PC-3 (cell line): ENCODE results near the gene EXOSC7.
"Not testable (repeated sequence)": the region's sequence is repeated elsewhere in the genome, so short reads cannot be mapped to it uniquely, and the experiment has no call there.

Experiments
- CTCF ChIP-seq: fragments of 300-600 bp; sonication (generic); conservative IDR thresholded peaks from 2 replicates; pipeline ENCODE4 v1.5.1; 2017; ENCODE audit warnings: antibody characterized with exemption, low read depth, mild to moderate bottlenecking, low read length
- EZH2 ChIP-seq: fragments of 300-600 bp; sonication (generic); IDR thresholded peaks from one replicate; pipeline ENCODE4 v1.6.1; 2017; ENCODE audit warnings: antibody characterized with exemption, mild to moderate bottlenecking, low read length; ENCODE audit not compliant: unreplicated experiment
- EZH2phosphoT487 ChIP-seq: fragments of 300-600 bp; sonication (generic); IDR thresholded peaks from 2 replicates; pipeline ENCODE4 v1.6.1; 2018; ENCODE audit warnings: mild to moderate bottlenecking, antibody characterized with exemption, low read length, borderline replicate concordance

- not testable (repeated sequence) for TF ChIP-seq CTCF, EZH2phosphoT487, EZH2
These were observed 26.3 kb upstream of the EXOSC7 start for GRCh38 chr3:44949770-44950169.
